HG03354 (cell line): Measurements from ENCODE around the gene CDH5.

Experiments used
- ATAC-seq: cut with Tn5 transposase; IDR thresholded peaks from one replicate; pipeline ENCODE4 v1.9.1; 2021; ENCODE audit warnings: mild to moderate bottlenecking; ENCODE audit not compliant: unreplicated experiment, poor library complexity, severe bottlenecking

The CDH5 gene

DNA sequence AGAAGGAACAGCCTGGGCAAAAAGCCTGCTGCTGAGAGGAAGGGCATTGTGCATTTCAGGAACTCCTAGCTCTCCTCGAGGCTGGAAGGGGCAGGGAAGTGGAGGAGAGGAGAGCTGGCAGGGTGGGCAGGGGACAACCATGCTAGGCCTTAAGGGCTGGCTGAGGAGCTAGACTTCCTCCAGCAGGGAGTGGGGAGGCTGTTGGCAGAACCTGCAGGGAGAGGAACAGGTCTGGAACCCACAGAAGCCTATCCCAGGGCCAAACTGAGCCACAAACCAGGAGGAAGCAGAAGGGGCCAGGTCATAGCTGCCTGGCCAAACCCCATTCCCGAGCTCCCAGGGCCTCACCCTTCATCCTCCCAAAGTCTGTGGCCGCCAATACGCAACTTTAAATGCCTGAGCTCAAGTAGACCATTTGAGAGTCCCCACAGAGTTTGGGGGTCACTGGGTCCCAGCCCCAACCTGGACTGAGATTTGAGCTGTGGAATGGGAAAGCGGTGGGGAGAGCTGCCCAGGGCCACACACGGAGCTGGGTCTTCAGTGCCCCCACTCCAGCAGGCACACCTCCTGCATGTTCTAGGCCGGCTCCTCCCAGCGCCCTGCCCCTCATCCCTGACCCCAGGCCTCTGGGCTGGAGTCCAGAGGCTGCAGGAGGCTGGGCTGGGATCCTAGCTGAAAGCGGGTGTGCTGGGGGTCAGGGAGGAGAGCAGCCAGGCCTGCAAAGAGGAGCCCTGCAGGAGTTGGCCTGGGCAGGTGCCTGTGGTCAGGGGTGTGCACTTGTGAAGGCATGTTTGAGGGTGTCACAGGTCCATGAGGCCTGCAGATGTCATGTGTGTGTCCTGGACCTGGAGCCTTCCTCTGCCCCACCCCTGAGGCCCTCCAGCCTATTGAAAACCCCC is 4.5 kb downstream of the CDH5 start:
- no peak for ATAC-seq

- ATAC-seq = no peak
Observed at GRCh38 chr16:66372078-66372897, 5.8 kb downstream of the CDH5 start.

DNA sequence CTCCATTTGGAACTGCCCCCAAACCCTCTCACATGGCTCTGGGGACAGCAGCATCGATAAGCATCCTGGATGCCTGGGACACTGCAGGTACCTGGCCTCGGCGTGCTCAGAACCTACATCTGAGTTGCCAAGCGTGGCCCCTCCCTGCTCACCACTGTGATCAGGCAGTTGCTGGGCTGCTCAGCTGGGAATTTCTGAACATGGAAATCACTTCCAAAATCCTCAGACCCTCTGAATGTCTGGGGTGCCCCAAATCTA is 6.3 kb downstream of the CDH5 start:
- no peak for ATAC-seq

- no peak for ATAC-seq
Observed at GRCh38 chr16:66373667-66374066, 7.2 kb downstream of the CDH5 start.

- ATAC-seq = no peak
Observed at GRCh38 chr16:66374176-66374575, 7.7 kb downstream of the CDH5 start.

DNA sequence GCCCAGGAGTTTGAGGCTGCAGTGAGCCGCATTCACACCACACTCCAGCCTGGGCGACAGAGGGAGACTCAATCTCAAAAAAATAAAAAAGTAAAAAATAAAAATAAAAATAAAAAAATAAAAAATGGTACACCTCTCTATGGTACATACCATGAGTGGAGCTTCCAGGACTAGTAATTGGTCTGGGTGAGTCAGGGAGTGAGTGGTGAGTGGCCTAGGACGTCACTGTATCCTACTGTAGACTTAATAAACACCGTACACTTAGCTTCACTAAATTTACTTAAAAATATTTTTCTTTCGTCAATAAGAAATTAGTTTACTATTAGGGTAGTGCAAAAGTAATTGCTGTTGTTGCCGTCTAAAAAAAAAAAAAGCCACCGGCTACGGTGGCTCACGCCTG is 9.0 kb downstream of the CDH5 start:
- ATAC-seq = no peak

- no peak for ATAC-seq
Observed at GRCh38 chr16:66376114-66376513, 9.6 kb downstream of the CDH5 start.

DNA sequence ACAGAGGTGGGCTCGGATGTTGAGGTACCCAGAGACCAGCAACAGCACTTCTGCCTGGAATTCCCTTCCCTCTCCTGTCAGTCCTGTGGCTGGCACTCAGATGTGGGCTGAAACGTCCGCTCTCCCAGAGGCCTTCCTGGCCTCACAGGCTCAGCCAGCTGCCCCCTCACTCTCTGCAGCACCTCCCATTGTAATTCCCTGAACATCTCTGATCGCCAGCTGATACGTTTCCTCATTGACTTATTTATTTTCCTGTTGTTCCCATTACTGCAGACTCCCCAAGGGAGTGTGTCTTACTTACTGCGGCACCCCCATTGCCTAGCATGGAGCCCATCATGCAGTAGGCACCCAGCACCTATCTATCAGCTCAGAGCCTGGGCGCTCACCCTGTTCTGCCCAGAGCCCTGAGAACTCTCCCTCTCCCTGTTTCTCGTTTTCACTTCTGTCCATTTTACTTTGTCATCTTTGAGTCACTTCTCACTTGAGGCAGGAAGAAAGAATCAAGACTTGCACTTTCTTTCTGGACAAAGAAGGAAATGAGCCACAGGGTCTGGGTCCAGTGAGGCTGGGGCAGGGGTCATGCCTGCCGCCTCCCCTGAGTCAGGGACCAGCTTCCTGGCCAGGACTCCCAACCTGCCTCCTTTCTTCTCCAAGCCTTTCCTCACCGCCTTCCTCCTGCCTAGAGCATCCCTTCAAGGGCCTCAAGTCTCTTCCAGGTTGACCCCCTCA is 10.2 kb downstream of the CDH5 start:
- no peak for ATAC-seq

- no peak for ATAC-seq
Observed at GRCh38 chr16:66377324-66377723, 10.8 kb downstream of the CDH5 start.

DNA sequence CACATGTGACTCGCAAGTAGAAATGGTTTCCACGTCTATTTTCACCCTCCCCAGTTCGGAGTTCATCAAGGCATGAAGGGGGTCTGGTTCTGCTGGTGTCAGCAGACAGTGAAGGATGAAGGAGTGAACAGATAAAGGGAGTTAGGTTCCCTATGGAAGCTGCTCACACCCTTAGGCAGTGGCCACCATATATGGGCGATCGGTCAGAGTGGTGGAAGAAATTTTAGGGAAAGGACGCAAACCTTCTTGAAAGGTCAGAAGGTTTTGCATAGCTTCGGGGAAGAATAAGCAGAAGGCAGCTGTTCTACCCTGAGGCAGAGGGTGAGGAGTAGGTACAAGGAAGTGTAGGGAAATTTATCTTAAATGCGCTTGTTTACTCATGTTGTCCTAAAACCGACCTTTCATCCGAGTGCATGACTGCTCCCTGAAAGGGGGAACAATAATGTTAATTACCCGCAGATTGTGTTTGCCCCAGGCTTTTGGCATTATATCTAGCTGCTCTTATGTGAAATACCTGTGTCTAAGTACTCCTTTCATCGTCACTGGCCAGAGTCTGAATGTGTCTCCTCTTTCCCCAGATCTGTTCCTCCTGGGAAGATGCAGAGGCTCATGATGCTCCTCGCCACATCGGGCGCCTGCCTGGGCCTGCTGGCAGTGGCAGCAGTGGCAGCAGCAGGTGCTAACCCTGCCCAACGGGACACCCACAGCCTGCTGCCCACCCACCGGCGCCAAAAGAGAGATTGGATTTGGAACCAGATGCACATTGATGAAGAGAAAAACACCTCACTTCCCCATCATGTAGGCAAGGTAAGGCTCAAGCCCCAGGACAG is 12.5 kb downstream of the CDH5 start:
- ATAC-seq = no peak

GRCh38 chr16:66379571-66379941 is 13.1 kb downstream of the CDH5 start:
- no peak for ATAC-seq

- no peak for ATAC-seq
Observed at GRCh38 chr16:66380421-66380820, 13.9 kb downstream of the CDH5 start.

DNA sequence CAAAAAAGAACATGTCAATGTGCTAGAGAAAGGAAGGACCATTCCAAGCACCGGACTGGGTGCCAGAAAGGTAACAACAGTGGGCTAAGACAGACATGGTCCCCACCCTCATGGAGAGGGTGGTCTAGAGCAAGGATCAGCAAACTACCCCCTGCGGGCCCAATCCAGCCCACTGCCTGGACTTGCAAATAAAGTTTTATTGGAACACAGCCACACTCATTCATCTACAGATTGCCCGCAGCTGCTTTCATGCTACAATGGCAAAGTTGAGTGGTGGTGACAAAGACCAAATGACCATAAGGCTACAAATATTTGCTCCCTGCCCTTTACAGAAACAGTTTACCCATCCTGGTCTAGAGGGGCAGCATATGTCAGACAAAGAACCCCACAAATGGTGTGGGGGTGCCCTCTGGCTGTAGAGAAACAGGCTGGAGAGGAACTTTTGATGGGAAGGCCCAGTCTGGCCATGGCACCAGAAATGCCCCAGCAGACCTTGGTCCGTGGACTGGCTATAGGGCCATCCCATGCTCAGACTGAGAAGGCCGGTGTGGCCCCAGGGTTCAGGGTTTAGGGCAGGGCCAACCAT is 15.2 kb downstream of the CDH5 start:
- no peak for ATAC-seq

DNA sequence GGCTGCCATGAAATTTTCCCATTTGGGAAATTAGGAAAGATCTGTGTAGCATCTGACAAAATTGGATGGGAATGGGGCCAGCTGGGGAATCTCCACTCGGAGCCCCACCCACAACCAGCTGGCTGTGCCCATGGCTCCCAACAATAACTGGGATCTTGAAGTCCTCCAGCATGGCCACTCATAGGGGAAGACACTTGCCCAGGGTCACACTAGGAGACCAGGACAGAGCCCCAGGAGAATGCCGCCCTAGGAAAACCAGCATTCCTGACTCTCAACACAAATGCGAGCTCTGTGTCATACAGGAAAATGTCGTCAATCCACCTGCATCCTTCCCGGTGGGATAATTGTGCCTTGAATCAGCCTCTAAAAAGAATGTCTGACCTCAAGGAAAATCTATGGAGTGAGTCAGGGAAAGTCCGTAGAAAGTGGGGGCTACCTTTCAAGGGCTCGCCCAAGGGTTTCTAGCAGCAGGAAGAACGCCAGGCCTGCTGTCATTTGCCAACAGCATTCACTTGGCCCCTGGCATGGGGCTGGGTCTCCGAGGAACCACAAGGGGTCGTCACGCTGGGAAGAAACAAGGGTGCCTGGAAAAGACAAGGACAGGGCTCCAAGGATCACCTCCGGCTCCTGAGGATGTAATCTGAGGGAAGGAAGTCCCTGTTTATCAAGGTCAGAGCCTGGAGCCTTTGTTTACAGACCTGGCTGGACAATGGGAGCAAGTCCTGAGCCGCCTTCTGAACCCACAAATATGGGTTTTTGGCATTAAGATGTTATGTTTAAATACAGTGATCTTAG is 15.9 kb downstream of the CDH5 start:
- ATAC-seq = no peak

DNA sequence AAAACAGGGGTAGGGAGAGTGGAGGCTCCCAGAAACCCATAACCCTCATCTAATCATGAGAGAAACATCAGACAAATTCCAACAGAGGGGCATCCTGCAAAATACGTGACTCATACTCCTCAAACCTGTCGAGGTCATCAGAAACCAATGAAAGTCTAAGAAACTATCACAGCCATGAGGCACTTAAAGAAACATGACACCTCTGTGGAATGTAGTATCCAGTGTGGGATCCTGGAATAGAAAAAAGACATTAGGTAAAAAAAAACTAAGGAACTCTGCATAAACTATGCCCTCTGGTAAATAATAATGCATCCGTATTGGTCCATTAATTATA is 16.4 kb downstream of the CDH5 start:
- ATAC-seq = no peak

GRCh38 chr16:66383551-66383950 is 17.1 kb downstream of the CDH5 start:
- no peak for ATAC-seq

DNA sequence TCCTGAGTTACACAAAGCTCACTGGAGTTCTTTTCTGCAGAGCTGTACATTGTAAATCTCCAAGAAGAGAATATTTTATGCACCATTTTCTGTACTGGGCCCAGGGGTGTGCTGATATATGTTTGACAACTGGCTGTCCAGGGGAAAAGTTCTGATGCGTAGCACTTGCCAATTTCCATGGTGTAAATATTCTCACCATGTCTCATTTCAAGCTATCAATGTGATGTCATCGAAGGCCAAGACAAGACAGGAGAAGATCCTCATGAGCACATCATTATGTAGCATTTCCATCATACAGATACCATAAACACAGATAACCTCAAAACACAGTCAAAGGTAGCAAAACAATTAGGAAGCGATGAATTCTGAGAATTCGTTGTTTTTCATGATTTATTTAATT is 18.9 kb downstream of the CDH5 start:
- ATAC-seq = no peak

GRCh38 chr16:66386629-66387622 is 20.4 kb downstream of the CDH5 start:
- ATAC-seq = no peak
